Right lobe of liver (tissue), 6 donors: ENCODE measurements around the gene ADAMTS6. TPM values are rescaled to one million over a fixed set of nuclear protein-coding genes. Genes with fewer than 3 reads are reported as not detected.

ENCODE experiments used
- ATAC-seq, 4 donors: fragments of 200-7000 bp; cut with Tn5 transposase; one replicate each; pipeline ENCODE4 v1.9.1; 2020; ENCODE audit warnings: mild to moderate bottlenecking in 4 of 4, moderate library complexity in 4 of 4
- DNase-seq, 3 donors: peaks; one replicate each; pipeline ENCODE4 v3.0.0-alpha.2; 2020
- H3K27ac ChIP-seq, 3 donors: fragments of 200-600 bp; one replicate each; pipeline ENCODE4 v1.8.0; 2022
- H3K27me3 ChIP-seq, 2 donors: fragments of 200-600 bp; one replicate each; pipeline ENCODE4 v1.8.0; 2022
- H3K36me3 ChIP-seq, 4 donors: fragments of 200-600 bp; sonication (generic) in 1 of 4; one replicate each; pipeline versions ENCODE4 v1.5.1 to v1.8.0; 2017 to 2022; ENCODE audit warnings: control low read depth in 1 of 4
- H3K4me1 ChIP-seq, 4 donors: fragments of 200-600 bp; sonication (generic) in 1 of 4; one replicate each; pipeline versions ENCODE4 v1.5.1 to v1.8.0; 2017 to 2022; ENCODE audit warnings: control low read depth in 1 of 4
- H3K4me3 ChIP-seq, 3 donors: fragments of 200-600 bp; one replicate each; pipeline ENCODE4 v1.8.0; 2022
- H3K9me3 ChIP-seq, 4 donors: fragments of 200-600 bp; sonication (generic) in 1 of 4; one replicate each; pipeline versions ENCODE4 v1.5.1 to v1.8.0; 2017 to 2022; ENCODE audit warnings: control low read depth in 1 of 4
- POLR2A ChIP-seq: fragments of 450-650 bp; IDR thresholded peaks from one replicate; pipeline ENCODE4 v1.6.1; 2017; ENCODE audit warnings: antibody characterized with exemption, mild to moderate bottlenecking
- WGBS: methylation state at CpG from one replicate; pipeline ENCODE4 v1.1.6; 2018; ENCODE audit warnings: low coverage, low lambda C conversion rate; ENCODE audit not compliant: insufficient coverage; ENCODE audit errors: missing lambda C conversion rate; 5-methylcytosine and 5-hydroxymethylcytosine counted together
- intact Hi-C, 2 donors: fragments of 100-400 bp; cut with DNase I; formaldehyde crosslinking; loops; one replicate each; pipeline versions ENCODE4 v1.11.2 to v1.14.1; 2022
- total RNA-seq, 6 experiments: library from RNA; depleted of rRNA in 2 of 6; stranded (reverse); fragments of >200 nt in 2 of 6; fragmentation: NEBNext Ultra II Directional in 3 of 6; extraction: Animal tissue kit (Norgen Biotek cat#: 25700) in 3 of 6; gene quantifications; one replicate each; pipeline versions ENCODE4 v1.1.0 to v1.2.4, GENCODE V29; 2016 to 2023
- TF ChIP-seq, protein P1 (sequence below), 4 donors: fragments of 200-600 bp in 3 of 4; fragments of 450-650 bp in 1 of 4; IDR thresholded peaks; one replicate each; pipeline versions ENCODE4 v1.5.1 to v1.8.0; 2016 to 2022; ENCODE audit warnings: antibody characterized with exemption in 4 of 4, mild to moderate bottlenecking in 2 of 4
- donor health status: DM: no; HTN: yes; CAD: no.
- donor health status: DM: no; HTN: no; CAD: no.
- donor health status: DM: no; HTN: no; CAD: no.
- donor health status: DM: no; HTN: yes; CAD: no.
- donor health status: DM: no; HTN: yes; CAD: no.

The ADAMTS6 gene
- total RNA-seq, 6 experiments from 2014 or later: 0.17 to 0.56 (median 0.40) TPM

DNA sequence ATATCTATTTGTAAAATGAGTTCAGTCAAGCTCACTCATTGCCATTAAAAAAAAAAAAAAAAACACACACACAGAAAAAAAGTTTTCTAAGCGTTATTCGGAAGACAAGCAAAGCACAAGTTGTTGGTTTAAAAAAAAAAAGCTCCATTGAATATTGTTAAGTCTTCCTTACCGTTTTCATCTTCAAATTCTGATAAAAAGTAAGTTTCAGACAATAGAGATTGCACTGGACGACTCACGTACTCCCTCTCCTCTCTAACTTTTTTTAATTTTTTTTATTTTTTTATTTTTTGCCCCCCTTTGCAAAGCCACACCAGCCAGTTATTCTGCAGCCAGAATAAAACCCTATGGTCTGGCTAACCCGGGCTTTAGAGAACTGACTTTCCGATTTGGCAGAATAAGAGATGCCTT is 544 bp downstream of the ADAMTS6 start:
- WGBS: 0% methylated on average over 7 of the region's 7 CpGs
- H3K4me3 ChIP-seq: peak overlapping the region; percentile 35 to 57 (median 56)
- peak overlapping the region; percentile 86 to 95 (median 92) for H3K27ac ChIP-seq
- H3K36me3 ChIP-seq: no peaks in the 10 kb centered on the region
- TF ChIP-seq, protein P1, sequence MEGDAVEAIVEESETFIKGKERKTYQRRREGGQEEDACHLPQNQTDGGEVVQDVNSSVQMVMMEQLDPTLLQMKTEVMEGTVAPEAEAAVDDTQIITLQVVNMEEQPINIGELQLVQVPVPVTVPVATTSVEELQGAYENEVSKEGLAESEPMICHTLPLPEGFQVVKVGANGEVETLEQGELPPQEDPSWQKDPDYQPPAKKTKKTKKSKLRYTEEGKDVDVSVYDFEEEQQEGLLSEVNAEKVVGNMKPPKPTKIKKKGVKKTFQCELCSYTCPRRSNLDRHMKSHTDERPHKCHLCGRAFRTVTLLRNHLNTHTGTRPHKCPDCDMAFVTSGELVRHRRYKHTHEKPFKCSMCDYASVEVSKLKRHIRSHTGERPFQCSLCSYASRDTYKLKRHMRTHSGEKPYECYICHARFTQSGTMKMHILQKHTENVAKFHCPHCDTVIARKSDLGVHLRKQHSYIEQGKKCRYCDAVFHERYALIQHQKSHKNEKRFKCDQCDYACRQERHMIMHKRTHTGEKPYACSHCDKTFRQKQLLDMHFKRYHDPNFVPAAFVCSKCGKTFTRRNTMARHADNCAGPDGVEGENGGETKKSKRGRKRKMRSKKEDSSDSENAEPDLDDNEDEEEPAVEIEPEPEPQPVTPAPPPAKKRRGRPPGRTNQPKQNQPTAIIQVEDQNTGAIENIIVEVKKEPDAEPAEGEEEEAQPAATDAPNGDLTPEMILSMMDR (IDR thresholded peaks at IDR 0.05): no peak
- no peak for TF ChIP-seq POLR2A
- ATAC-seq (no peak), DNase-seq (no peak)
- H3K9me3 ChIP-seq: no peaks in the 10 kb centered on the region
- H3K4me1 ChIP-seq: peaks cover 0 to 15% (median 5%) of the 10 kb centered on the region in 4 donors
- intact Hi-C loops: no loop called here
- no peaks in the 10 kb centered on the region for H3K27me3 ChIP-seq

DNA sequence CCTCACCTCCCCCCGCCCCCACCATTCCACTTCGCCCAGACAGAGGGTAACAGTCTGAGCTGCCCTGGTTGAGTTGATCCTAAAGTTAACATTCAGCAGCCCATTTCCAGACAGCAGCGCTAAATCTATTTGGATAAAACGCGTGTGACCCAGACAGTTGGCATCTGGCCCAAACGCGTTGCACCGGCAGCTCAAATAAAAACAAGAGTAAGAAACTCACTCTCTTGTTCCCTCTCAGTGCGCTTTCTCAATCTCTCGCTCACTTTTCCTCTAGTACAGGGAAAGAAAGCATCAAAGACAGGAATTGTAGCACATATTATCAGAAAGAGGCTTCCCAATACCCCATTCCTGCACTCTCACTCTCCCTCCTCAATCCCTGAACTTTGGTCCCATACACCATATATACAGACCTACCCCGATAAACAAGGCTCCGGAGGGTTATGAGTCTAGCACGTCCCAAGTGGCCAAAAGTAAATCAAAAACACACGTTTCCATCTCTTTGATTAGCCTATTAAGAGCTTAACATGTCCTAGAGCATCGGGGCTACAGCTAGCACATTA is 1.3 kb downstream of the ADAMTS6 start:
- WGBS: under 1% methylated on average over 15 of the region's 15 CpGs
- peak overlapping the region; percentile 30 to 95 (median 92) for H3K27ac ChIP-seq
- ATAC-seq: peak; percentile 64 to 82 (median 72)
- peaks cover 0 to 15% (median 5%) of the 10 kb centered on the region in 4 donors for H3K4me1 ChIP-seq
- peak overlapping the region; percentile 23 to 32 (median 30) for H3K4me3 ChIP-seq
- H3K9me3 ChIP-seq: no peaks in the 10 kb centered on the region
- H3K36me3 ChIP-seq: no peaks in the 10 kb centered on the region
- DNase-seq: peak; percentile 80 to 90 (median 87)
- H3K27me3 ChIP-seq: no peaks in the 10 kb centered on the region
- no peak for TF ChIP-seq POLR2A
- TF ChIP-seq, protein P1 (IDR thresholded peaks at IDR 0.05): no peak
- intact Hi-C loops: no loop called here

DNA sequence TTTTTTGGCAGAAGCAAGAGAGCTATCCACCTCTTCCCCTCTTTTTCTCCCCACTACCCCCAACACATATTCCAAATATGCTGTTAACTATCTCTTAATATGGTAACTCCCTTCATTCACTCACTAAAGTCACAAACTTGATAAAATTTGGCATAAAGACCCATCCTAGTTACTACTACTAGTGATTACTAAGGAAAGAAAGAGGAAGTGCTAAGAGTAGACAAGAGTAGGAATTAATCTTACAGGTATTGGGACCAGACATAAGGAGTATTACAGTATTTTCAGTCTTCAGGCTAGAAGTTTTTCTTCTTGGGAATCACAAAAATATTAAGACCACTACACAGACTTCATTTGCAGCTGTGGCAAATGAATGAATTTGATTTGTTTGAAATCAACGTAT is 2.2 kb downstream of the ADAMTS6 start:
- Histone ChIP-seq H3K36me3 (no peaks in the 10 kb centered on the region), H3K4me3 (peak overlapping the region in 2 of 3 donors; percentile 30 to 32), H3K9me3 (no peaks in the 10 kb centered on the region), H3K27me3 (no peaks in the 10 kb centered on the region), H3K27ac (peak overlapping the region; percentile 30 to 95 (median 92)), H3K4me1 (peaks cover 0 to 15% (median 5%) of the 10 kb centered on the region in 4 donors)
- intact Hi-C loops: no loop called here
- TF ChIP-seq, protein P1 (IDR thresholded peaks at IDR 0.05): no peak
- no peak for TF ChIP-seq POLR2A
- ATAC-seq: no peak
- 6% methylated on average over 1 of the region's 1 CpG for WGBS
- no peak for DNase-seq

DNA sequence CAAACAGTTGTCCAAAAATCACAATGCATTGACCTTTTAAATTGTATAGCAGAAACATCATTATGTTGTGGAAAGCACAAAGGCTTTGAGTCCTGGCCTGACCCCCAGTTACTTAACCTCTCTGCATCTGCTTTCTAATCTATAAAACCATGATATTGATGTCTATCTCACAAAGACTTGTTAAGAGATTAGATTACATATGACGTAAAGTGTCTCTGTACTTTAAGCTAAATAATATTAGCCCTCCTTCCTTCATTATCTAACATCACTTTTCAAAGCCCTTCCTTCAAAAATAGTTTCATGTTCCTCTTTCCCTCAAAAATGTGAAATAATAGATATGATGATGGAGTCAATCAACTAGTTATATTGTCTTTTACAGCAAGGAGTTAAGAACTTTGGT is 3.4 kb downstream of the ADAMTS6 start:
- Histone ChIP-seq H3K27me3 (no peaks in the 10 kb centered on the region), H3K36me3 (no peaks in the 10 kb centered on the region), H3K4me1 (peaks cover 0 to 15% (median 2%) of the 10 kb centered on the region in 4 donors), H3K4me3 (no peak overlapping the region), H3K9me3 (no peaks in the 10 kb centered on the region), H3K27ac (no peak overlapping the region)
- ATAC-seq: no peak
- intact Hi-C loops: no loop called here
- no peak for DNase-seq
- TF ChIP-seq POLR2A: no peak
- TF ChIP-seq, protein P1 (IDR thresholded peaks at IDR 0.05): no peak
- WGBS: 89% methylated on average over 1 of the region's 1 CpG
